Central memory CD8-positive, alpha-beta T cell (primary cell): ENCODE measurements around the gene UHRF1.

ENCODE experiments used
- ATAC-seq: fragments of 150-1000 bp; cut with Tn5 transposase; replicated peaks from 2 replicates; pipeline ENCODE4 v1.10.0; 2022; ENCODE audit warnings: mild to moderate bottlenecking, moderate FRiP score, moderate number of reproducible peaks; ENCODE audit not compliant: poor library complexity, severe bottlenecking; ENCODE audit errors: extremely low read depth
- DNase-seq, 2 donors: peaks; one replicate each; pipeline ENCODE4 v3.0.0; 2021; ENCODE audit warnings: low spot score in 2 of 2
- H3K27ac Mint-ChIP-seq: one replicate; pipeline ENCODE4 v1.8.0; 2022; ENCODE audit warnings: low read depth, mild to moderate bottlenecking, moderate library complexity, mixed read lengths
- H3K27me3 Mint-ChIP-seq: one replicate; pipeline ENCODE4 v1.8.0; 2022; ENCODE audit warnings: mixed read lengths
- H3K36me3 Mint-ChIP-seq: one replicate; pipeline ENCODE4 v1.8.0; 2022; ENCODE audit warnings: mild to moderate bottlenecking, moderate library complexity, mixed read lengths; ENCODE audit not compliant: insufficient read depth
- H3K4me1 Mint-ChIP-seq: one replicate; pipeline ENCODE4 v1.8.0; 2022; ENCODE audit warnings: mixed read lengths
- H3K4me3 Mint-ChIP-seq: one replicate; pipeline ENCODE4 v1.8.0; 2022; ENCODE audit warnings: mild to moderate bottlenecking, moderate library complexity, mixed read lengths
- H3K9me3 Mint-ChIP-seq: one replicate; pipeline ENCODE4 v1.8.0; 2022; ENCODE audit warnings: mixed read lengths

Gene UHRF1

GRCh38 chr19:4908360-4908759, 941 bp upstream of the UHRF1 start:
- Mint-ChIP-seq H3K27ac (peak overlapping the region; percentile 51), H3K36me3 (peaks cover 17% of the 10 kb centered on the region), H3K9me3 (no peaks in the 10 kb centered on the region), H3K4me3 (peak overlapping the region; percentile 59), H3K4me1 (peaks cover 49% of the 10 kb centered on the region), H3K27me3 (no peaks in the 10 kb centered on the region)
- DNase-seq, result no peak
- no peak for ATAC-seq

GRCh38 chr19:4908781-4909155, 533 bp upstream of the UHRF1 start:
- Mint-ChIP-seq H3K9me3 (no peaks in the 10 kb centered on the region), H3K36me3 (peaks cover 21% of the 10 kb centered on the region), H3K27ac (peak overlapping the region; percentile 51), H3K4me3 (peak overlapping the region; percentile 59), H3K4me1 (peaks cover 49% of the 10 kb centered on the region), H3K27me3 (no peaks in the 10 kb centered on the region)
- DNase-seq (no peak), ATAC-seq (no peak)

- peak; percentile 64 for ATAC-seq
- peaks cover 62% of the 10 kb centered on the region for H3K4me1 Mint-ChIP-seq
Measured at GRCh38 chr19:4909897-4910593, 744 bp downstream of the UHRF1 start.

GRCh38 chr19:4910594-4911281, 1.4 kb downstream of the UHRF1 start:
- ATAC-seq, result no peak
- Mint-ChIP-seq H3K27me3 (no peaks in the 10 kb centered on the region), H3K27ac (peak overlapping the region; percentile 87), H3K9me3 (no peaks in the 10 kb centered on the region), H3K36me3 (peaks cover 31% of the 10 kb centered on the region), H3K4me1 (peaks cover 62% of the 10 kb centered on the region), H3K4me3 (peak overlapping the region; percentile 94)
- no peak for DNase-seq

More at GRCh38 chr19:4909897-4910593, 744 bp downstream of the UHRF1 start:
- Mint-ChIP-seq H3K27ac (no peak overlapping the region), H3K27me3 (no peaks in the 10 kb centered on the region), H3K36me3 (peaks cover 30% of the 10 kb centered on the region), H3K9me3 (no peaks in the 10 kb centered on the region), H3K4me3 (peak overlapping the region; percentile 94)
- DNase-seq, result peak; percentile 88 to 89

GRCh38 chr19:4911314-4911713, 2.0 kb downstream of the UHRF1 start:
- peaks cover 59% of the 10 kb centered on the region for H3K4me1 Mint-ChIP-seq

GRCh38 chr19:4911786-4912672, 2.7 kb downstream of the UHRF1 start:
- Mint-ChIP-seq H3K4me3 (peak overlapping the region; percentile 94), H3K27me3 (no peaks in the 10 kb centered on the region), H3K27ac (peak overlapping the region; percentile 87), H3K9me3 (no peaks in the 10 kb centered on the region), H3K4me1 (peaks cover 53% of the 10 kb centered on the region), H3K36me3 (peaks cover 33% of the 10 kb centered on the region)
- peak; percentile 20 for ATAC-seq
- DNase-seq, result peak; percentile 49 to 63

More at GRCh38 chr19:4911314-4911713, 2.0 kb downstream of the UHRF1 start:
- peak overlapping the region; percentile 87 for H3K27ac Mint-ChIP-seq
- ATAC-seq (no peak), DNase-seq (no peak)
- peaks cover 30% of the 10 kb centered on the region for H3K36me3 Mint-ChIP-seq
- no peaks in the 10 kb centered on the region for H3K27me3 Mint-ChIP-seq
- no peaks in the 10 kb centered on the region for H3K9me3 Mint-ChIP-seq
- peak overlapping the region; percentile 94 for H3K4me3 Mint-ChIP-seq

- Mint-ChIP-seq H3K27ac (peak overlapping the region; percentile 97), H3K9me3 (no peaks in the 10 kb centered on the region), H3K4me3 (peak overlapping the region; percentile 94), H3K36me3 (peaks cover 29% of the 10 kb centered on the region), H3K27me3 (no peaks in the 10 kb centered on the region), H3K4me1 (peaks cover 41% of the 10 kb centered on the region)
- ATAC-seq, result peak; percentile 13
- peak in 1 of 2 donors; percentile 44 for DNase-seq
Measured at GRCh38 chr19:4913996-4914735, 4.9 kb downstream of the UHRF1 start.

GRCh38 chr19:4914736-4915501, 5.6 kb downstream of the UHRF1 start:
- H3K9me3 Mint-ChIP-seq, result no peaks in the 10 kb centered on the region
- peaks cover 41% of the 10 kb centered on the region for H3K4me1 Mint-ChIP-seq
- peaks cover 29% of the 10 kb centered on the region for H3K36me3 Mint-ChIP-seq
- ATAC-seq (peak; percentile 70), DNase-seq (peak; percentile 50 to 66)
- H3K27me3 Mint-ChIP-seq, result no peaks in the 10 kb centered on the region
- peak overlapping the region; percentile 97 for H3K27ac Mint-ChIP-seq
- peak overlapping the region; percentile 94 for H3K4me3 Mint-ChIP-seq

- DNase-seq, result peak; percentile 39 to 40
- Mint-ChIP-seq H3K36me3 (peaks cover 29% of the 10 kb centered on the region), H3K27me3 (no peaks in the 10 kb centered on the region), H3K4me3 (peak overlapping the region; percentile 94), H3K9me3 (no peaks in the 10 kb centered on the region), H3K27ac (peak overlapping the region; percentile 97), H3K4me1 (peaks cover 31% of the 10 kb centered on the region)
- ATAC-seq, result peak; percentile 30
Measured at GRCh38 chr19:4916292-4917082, 7.2 kb downstream of the UHRF1 start.

GRCh38 chr19:4922530-4923275, 13.4 kb downstream of the UHRF1 start:
- Mint-ChIP-seq H3K36me3 (no peaks in the 10 kb centered on the region), H3K4me1 (no peaks in the 10 kb centered on the region), H3K27ac (no peak overlapping the region), H3K27me3 (no peaks in the 10 kb centered on the region), H3K9me3 (no peaks in the 10 kb centered on the region), H3K4me3 (no peak overlapping the region)
- DNase-seq, result no peak
- no peak for ATAC-seq
